Activated CD4-positive, alpha-beta T cell treated with anti-CD3 and anti-CD28 coated beads for 48 hours (primary cell): ENCODE results near the gene SNRPA.
A peak's percentile ranks its signal among the peaks of the same experiment; 100 is the strongest.

Experiments
- DNase-seq: peaks from one replicate; pipeline ENCODE4 v3.0.0-alpha.2; 2020

The SNRPA gene

GRCh38 chr19:40750874-40751537 lies at the start of gene SNRPA:
SNRPA (plus strand) TSS chr19:40751203; CDS start chr19:40751409, 206 bp downstream.
- DNase-seq = peak; percentile 98

- DNase-seq = no peak
Measured at GRCh38 chr19:40701758-40702157, 49.2 kb upstream of the SNRPA start.

GRCh38 chr19:40702337-40703012 lies 48.5 kb upstream of the SNRPA start:
- DNase-seq = no peak

- DNase-seq = no peak
Measured at GRCh38 chr19:40703029-40703755, 47.8 kb upstream of the SNRPA start.

GRCh38 chr19:40704491-40705361 lies 46.3 kb upstream of the SNRPA start:
- DNase-seq = no peak

- DNase-seq = no peak
Measured at GRCh38 chr19:40705362-40705651, 45.7 kb upstream of the SNRPA start.

- DNase-seq = no peak
Measured at GRCh38 chr19:40705950-40706619, 44.9 kb upstream of the SNRPA start.

GRCh38 chr19:40707615-40708014 lies 43.4 kb upstream of the SNRPA start:
- no peak for DNase-seq

GRCh38 chr19:40709817-40710216 lies 41.2 kb upstream of the SNRPA start:
- DNase-seq = no peak

GRCh38 chr19:40713939-40714338 lies 37.1 kb upstream of the SNRPA start:
- no peak for DNase-seq

GRCh38 chr19:40714441-40715299 lies 36.3 kb upstream of the SNRPA start:
- peak; percentile 95 for DNase-seq

- peak; percentile 80 for DNase-seq
Measured at GRCh38 chr19:40716031-40716481, 34.9 kb upstream of the SNRPA start.

- peak; percentile 100 for DNase-seq
Measured at GRCh38 chr19:40716482-40717324, 34.3 kb upstream of the SNRPA start, which contains the start of the genes COQ8B and ITPKC. COQ8B (minus strand) TSS chr19:40716886; CDS start chr19:40714632, 2,254 bp downstream. ITPKC (plus strand) TSS chr19:40717112; CDS start chr19:40717136, 24 bp downstream.

GRCh38 chr19:40717325-40717879 lies 33.6 kb upstream of the SNRPA start:
- no peak for DNase-seq

GRCh38 chr19:40717880-40718773 lies 32.9 kb upstream of the SNRPA start:
- DNase-seq = no peak

- DNase-seq = peak; percentile 18
Measured at GRCh38 chr19:40718774-40719391, 32.1 kb upstream of the SNRPA start.

GRCh38 chr19:40719414-40719894 lies 31.5 kb upstream of the SNRPA start:
- no peak for DNase-seq

GRCh38 chr19:40721140-40721486 lies 29.9 kb upstream of the SNRPA start:
- DNase-seq = no peak
